NCI-H1105 (cell line): ENCODE measurements around the gene MICOS13.
"Not testable (repeated sequence)": the region's sequence is repeated elsewhere in the genome, so short reads cannot be mapped to it uniquely, and the experiment has no call there.

ENCODE experiments used
- DNase-seq: peaks from one replicate; lab custom pipeline; 2025; lab: John Stamatoyannopoulos, UW

MICOS13 gene, protein sequence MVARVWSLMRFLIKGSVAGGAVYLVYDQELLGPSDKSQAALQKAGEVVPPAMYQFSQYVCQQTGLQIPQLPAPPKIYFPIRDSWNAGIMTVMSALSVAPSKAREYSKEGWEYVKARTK

DNA sequence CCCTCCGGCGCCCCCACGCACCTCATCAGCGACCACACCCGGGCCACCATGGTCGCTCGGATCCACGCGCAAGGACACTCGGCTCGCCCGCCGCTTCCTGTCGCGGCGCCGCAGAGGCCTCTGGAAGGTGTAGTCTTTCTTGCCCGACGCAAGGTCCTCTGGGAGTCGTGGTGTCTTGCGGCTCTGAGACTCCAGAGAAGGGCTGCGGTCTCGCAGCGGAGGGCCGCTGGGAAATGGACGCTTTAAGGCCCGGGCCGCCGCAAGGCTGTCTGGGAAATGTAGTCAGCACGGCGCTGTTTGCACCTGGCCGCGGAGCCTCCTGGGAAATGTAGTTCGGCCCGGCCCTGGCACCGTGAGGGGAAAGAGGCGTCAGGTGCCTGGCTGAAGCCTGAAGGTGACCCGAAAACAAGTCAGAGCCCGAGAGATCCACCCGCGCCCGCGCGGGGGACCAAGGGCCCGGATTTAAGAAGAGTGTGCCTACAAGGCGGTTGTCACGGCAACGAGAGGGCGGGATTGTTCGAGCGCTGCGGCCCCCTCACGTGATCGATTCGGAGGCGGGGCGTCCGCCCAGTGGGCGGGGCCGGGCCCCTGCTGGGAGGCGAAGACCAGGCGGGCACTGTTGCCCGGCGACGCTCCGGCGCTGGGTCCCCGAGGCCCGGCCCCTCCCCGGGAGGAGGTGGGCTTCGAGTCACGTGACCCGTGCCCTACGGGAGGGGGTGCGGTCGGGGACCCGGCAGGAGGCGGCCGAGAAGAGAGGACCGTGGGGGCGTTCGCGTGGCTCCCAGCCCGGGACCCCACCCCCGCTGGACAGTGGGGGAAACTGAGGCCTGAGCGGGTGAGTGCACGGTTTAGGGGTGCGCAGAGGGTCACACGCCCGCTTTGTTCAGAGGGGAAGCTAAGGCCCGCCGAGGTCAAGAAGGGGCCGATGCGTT lies at the start of gene MICOS13, which contains the start of gene HSD11B1L:
Gene MICOS13 (minus strand): TSS at position 80 of the 932 bp plus-strand sequence. CDS start 30 bp downstream, at position 50.
Gene HSD11B1L (plus strand): TSS at position 591 of the 932 bp plus-strand sequence. CDS start 3,806 bp downstream, outside the sequence.
- peak; percentile 96 for DNase-seq

DNA sequence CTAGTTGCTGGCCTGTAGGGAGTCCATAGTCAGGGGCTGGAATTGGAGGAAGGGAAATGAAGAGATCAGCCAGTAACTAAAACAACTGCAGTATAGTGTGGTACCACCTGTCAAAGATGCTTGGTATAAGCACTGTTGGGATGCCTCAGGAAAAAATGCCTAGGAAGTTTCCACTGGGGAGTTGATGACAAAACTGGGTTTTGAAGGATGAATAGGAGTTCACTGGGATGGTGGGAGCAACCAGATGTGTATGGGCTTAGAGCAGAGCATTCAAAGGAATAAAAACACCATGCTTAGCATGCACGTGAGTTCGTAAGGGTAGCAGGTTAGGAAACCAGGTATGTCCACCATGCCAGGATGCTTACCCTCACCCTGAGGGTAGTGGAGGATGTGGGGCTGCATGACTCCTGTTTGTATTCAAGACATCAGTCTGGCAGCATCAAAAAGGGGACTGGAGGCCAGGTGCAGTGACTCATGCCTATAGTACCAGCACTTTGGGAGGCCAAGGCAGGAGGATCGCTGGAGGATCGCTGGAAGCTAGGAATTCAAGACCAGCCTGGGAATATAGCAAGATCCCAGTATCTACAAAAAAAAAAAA lies 47.2 kb upstream of the MICOS13 start:
- DNase-seq, result no peak

DNA sequence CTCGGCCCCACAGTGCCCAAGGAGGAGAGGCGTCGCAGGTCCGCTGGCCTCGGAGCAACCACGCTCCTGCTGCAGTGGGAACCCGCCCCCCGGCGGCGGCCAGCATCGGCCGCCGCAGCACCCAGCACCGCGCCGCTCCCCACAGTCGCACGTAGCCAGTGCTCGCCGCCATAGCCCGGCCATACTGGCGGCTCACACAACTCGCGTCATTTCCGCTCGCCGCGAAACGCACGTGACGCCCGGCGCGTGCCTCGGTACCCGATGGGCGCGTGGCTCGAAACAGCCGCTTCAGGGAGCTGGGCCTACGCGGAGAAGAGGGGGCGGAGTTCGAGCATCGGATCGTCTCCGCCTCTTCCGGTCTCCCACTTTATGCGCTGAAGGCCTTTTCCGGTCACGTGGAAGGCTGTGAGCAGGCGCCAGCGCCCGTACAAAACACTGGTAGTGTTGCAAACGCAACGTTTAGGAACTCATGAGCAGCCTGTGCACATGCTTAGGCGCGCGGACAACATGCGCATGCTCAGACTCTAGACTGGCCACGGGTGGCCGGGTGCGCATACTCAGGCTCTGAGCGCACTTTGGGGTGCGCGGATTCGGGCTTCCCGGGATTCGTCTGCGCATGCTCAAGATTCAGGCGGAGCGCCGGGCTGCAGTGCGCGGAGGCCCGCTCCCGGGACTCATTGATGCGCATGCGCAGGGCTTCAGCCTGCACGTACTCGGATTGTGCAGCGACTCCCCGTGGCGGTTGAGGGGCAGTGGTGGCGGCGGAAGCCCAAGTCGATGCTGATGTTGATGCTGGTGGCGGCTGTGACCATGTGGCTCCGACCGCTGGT lies 39.9 kb upstream of the MICOS13 start, which contains the start of the genes CATSPERD and LONP1:
Gene CATSPERD (plus strand): TSS at position 677 of the 830 bp plus-strand sequence. CDS start 101 bp downstream, at position 778.
Gene LONP1 (minus strand): TSS at position 186 of the 830 bp plus-strand sequence. CDS start 14 bp downstream, at position 172.
- peak; percentile 99 for DNase-seq

DNA sequence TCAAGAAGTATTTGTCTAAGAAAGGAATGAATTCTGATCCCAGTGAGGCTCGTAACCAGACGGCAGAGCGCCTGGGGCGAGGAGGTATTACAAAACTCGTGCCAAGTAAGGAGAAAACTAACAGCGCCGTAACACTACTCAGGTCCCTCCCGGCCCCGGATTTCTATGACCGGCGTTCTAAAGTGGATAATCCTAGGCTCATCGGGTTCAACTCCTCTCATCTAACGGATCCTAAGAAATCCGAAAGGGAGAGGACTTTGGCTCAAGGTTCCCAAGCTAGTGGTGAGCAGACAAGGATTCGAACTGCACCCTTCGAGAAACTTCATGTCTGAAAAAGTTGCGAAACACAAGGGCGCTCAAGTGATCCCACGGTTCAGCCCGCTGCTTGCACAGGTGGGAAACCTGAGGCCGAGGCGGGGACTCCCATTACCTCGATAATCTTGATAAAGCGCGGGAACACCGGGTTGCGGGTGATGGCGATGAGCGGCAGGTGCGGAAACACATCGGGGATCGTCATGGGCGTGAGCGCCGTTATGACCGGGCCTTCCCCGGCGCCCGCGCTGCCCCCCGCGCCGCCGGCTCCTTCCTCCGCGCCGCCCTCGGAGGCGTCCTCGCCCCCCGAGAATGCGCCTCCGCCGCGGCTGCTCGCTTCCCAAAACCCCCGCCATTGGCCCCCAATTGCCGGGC lies 39.1 kb upstream of the MICOS13 start:
- DNase-seq, result no peak

DNA sequence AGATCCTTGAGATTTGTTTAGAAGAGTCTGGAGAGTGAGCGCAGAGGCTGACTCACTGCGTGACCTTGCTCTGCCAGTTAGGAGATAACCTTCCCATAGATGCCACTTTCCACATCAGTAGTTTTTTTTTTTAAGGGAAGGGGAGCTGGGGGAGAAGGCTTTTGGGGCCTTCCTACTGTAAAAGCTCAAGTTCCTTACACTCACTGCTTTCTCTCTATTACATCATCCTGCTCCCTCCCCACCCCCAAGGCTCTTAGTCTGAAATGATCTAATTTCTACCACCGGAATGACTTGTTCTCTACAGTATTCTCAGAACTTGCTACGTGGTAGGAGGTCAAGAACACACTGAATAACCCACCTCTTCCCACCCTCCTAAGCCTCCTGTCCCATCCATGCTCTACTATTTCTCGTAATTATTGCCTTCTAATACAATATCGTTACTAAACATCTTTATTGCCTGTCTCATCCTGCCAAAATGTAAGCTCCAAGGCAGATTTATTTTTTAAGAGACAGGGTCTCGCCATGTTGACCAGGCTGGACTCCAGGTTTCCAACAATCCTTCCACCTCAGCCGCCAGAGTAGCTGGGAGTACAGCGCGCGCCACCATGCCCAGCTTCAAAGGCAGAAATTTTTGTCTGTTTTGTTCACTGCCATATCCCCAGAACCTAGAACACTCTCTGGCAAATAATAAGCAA lies 38.4 kb upstream of the MICOS13 start:
- DNase-seq, result no peak

DNA sequence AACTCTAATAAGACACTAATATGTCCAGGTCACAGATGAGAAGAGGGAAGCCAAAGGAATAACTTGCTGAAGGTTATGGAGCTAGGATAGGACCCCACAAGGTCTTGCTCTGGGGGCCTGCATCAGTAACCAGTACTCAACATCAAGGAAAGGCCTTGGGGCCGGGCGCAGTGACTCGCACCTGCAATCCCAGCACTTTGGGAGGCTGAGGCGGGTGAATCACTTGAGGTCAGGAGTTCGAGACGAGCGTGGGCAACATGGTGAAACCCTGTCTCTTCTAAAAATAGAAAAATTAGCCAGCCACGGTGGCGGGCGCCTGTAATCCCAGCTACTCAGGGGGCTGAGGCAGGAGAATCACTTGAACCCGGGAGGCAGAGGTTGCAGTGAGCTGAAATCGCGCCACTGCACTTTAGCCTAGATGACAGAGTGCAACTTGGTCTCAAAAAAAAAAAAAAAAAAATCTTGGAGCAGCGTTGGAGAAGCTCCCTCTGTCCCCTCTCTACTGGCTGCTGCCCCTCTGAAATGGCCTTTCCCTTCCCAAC lies 37.8 kb upstream of the MICOS13 start:
- DNase-seq, result no peak

DNA sequence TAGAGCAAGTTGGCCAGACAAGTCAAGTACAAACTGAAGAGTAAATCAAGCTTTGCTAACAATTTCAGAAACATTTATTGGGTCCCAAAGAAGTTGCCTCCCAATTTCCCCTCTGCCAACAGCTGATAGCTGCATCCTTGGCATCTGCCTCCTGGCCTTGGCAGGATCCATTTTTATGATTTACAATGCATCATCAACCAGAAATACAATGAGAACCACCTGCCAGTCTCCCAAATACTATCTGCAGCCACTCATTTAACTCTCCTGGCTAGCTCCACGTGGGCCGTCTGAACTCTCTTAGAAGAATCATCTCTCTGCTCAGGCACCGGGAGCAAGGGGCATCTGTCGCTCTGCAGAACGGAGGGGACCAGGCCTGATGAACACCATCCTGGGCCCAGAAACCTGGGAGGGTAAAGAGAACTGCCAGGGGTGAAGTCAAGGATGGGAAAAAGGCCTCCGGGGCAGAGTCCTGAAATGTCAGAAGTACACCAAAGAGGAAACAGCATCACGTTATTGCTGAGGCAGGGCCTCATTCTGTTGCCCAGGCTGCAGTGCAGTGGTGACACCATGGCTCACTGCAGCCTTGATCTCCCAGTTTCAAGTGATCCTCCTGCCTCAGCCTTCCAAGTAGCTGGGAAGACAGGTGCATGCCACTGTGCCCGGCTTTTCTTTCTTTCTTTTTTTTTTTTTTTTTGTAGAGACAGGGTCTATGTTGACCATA lies 37.1 kb upstream of the MICOS13 start:
- DNase-seq, result no peak

DNA sequence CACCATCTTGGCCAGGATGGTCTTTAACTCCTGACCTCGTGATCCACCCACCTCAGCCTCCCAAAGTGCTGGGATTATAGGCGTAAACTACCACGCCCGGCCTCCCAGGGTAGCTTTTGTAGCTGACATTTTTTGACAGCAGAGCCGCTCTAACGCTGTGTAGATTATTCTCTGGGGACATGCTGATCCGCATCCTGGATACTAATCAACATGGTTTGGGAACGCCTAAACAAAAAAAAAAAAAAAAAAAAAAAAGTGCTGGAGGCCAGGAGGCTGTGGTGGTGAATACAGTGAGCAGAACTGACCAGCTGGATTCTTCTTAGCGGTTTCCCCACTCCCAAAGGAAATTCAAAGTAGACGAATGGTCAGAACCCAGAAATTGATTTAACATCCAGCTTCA lies 34.5 kb upstream of the MICOS13 start:
- DNase-seq, result no peak

DNA sequence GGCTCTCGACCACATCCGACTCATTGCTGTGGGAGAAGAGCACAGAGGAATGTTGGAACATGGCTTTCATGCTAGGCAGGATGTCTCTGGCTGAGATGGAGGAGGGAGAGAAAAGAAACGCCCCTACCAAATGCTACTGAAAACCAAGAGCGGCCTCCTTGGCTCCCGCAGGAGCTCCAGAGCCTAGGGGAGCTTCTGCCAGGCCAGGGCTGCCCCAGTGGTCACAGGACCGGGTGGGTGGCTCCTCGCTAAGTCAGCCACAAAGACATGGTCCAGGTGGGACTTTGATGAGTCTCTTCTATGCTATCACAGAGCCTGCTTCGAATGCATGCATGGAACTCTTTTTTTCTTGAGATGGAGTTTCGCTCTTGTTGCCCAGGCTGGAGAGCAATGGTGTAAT lies 32.9 kb upstream of the MICOS13 start:
- no peak for DNase-seq

DNA sequence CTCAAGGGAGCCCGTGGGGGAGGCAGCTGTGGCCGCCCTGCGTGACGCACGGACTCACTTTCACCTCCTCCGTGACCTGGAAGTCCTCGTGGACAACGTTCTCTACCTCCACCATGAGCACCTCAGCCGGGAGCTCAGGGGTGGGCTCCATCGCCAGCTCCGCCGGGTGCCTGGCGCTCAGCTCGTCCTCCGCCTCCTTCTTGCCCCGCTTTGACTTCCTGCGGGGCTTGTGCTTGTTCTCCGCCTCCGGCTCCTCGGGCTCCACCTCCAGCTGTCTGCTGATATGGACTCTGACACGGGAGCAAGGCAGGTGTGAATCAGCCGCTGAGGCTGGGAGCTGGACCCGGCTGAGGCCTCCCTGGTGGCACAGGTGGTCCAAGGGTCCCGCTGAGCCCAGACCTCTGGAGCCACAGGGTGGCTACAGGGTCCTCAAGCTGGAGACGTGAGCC lies 31.4 kb upstream of the MICOS13 start:
- no peak for DNase-seq

DNA sequence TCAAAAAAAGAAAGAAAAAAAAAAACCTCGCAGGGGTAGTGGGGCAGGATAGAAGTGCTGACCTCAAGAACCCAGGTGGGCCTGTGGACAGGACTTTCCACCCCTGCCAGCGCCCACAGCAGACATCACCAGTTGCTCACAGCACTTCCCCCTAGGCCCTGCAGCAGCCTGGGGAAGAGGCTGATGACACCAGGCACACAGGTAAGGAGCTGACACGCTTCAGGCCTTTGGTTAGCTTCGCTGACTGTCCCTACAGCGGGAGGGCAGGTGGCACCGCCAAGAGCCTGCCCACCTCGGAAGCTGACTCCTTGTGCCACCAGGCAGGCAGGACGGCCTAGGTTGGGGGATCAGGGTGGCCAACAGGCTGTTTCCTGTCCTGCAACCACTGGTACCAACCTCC lies 30.7 kb upstream of the MICOS13 start:
- DNase-seq, result no peak

DNA sequence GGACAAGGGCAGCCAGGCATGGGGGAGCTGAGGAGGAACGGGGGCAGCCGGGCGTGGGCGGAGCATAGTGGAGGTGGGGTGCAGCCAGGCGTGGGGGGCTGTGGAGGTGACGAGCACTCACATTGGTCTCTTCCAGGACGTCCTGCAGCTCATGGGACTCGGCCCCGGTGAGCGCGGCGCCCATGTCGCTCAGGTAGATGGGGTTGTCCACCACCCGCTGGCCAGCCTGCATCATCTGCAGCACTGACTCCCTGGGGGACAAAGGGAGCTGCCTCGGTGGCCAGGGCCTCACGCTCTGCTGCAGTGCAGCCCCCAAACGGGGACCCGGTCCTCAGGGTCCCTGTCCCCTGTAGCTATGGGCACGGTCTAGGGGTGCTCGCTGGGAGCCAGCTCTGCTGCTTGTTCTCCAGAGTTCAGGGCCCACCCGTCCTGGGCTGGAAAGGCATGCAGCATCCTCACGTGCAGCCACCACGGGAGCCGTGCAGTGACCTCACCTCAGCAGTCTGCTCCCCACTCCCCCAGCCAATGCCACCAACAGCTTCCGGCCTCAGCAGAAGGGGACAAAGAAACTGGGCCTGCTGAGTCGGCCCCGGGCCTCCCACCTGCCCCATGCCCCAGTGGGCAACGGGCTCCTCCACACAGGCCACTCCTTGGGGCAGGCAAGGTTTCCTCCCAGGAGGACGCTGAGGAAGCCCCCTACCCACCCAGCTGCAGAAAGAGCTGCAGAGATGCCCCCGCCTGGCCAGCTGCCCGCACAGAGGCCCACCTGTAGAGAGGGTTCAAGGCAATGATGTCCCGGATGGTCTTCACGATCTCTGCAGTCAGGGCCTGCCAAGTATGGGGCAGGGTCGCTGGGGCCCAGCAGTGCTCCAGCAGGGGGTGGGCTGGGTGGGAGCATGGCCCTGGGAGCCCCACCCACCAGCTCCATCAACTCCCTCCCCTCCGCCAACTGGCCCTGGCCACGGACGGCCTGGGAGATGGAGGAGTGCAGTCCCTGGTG lies 27.6 kb upstream of the MICOS13 start:
- no peak for DNase-seq

DNA sequence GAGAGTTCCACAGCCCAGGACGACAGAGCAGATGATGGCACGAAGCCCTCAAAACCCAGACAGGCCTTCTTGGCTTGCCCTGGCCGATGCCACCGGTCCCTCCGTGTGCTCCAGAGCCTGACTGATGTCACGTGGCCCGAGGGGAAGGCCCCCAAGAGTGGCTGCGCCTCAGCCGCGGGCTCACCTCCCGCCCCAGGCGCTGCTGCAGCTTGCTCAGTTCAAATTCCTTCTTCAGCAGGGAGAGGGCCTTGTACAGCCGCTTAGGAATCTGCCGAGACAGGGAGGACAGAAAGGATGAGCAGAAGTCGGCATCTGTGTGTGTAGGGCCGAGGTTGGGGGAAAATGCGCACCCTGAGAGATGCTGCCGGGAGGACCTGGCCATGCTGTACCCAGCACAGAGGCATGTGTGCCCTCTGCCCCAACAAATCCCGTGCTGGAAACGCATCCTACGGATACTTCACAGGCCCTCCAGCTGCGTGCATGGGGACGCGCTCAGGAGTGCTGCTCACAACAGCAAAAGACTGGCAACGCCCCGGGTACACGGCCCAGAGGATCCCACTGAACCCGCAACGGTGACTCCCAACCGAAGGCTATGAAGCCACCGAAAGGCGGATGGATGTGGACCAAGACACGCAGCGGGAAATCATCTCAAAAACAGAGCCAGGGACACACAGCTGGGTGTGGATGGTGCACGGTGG lies 26.7 kb upstream of the MICOS13 start:
- DNase-seq, result no peak

DNA sequence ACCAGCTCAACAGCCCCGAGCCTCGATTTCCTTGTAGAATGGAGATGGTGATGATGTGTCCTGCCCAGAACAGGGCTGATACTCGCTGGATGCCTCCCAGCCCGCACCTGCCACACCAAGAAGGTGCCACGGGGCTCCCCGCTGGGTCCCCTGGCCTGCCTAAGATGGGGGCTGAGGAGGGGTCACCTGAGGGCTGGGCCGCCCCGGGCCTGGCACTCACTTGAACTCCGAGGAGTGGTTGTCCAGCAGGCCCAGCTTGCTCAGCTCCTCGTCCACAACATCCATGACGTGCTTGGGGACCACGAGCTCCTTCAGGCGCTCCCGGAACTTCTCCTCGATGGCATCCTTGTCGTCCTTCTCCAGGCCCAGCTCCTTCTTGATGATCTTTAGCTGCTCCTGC lies 25.2 kb upstream of the MICOS13 start:
- no peak for DNase-seq

DNA sequence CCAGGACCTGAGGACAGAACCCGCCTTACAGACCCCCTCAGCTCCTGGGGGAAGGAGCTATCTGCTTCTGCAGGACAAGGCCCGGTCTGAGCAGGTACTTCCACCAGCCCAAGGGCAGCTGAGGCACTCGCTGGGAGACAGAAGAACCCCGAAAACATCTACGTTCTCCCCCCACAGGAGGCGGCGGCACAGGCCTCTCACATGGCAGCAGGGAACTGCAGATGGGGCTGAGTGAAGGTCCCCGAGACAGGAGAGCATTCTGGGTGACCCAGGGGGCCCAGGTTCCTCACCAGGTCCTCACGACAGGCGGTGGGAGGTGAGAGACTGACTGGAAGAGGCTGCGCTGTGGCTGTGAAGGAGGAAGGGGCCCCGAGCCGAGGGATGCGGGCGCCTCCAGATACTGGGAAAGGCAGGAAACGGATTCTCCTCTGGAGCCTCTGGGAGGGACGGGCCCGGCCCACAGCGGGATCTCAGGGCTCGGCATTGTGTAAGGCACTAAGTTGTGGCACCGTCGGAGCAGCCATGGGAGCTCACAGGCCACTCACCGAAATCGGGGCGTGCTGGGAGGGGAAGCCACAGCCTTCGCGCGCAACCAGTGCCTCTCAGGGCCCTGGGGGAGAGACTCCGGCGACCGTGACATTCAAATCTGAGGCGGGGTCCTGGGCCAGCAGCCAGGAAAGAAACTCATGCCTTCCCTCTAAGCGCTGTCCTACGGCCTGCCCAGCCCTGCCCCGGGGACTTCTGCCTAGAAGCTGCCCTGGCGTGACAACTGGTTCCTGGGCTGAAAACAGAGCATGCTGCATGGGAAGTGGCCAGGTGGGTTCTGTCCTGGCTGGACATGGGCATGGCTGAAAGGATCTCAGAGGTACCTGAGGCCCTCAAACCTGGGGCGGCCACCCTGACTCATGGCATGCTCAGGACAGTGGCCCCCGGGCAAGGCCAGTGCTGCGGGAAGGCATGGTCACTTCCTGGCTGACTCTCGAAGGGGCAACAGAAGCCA lies 23.8 kb upstream of the MICOS13 start:
- no peak for DNase-seq

DNA sequence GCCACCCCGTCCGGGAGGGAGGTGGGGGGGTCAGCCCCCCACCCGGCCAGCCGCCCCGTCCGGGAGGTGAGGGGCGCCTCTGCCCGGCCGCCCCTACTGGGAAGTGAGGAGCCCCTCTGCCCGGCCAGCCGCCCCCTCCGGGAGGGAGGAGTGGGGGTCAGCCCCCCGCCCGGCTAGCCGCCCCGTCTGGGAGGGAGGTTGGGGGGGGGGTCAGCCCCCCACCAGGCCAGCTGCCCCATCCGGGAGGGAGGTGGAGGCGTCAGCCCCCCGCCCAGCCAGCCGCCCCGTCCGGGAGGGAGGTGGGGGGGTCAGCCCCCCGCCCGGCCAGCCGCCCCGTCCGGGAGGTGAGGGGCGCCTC lies 21.7 kb upstream of the MICOS13 start:
- not testable (repeated sequence) for DNase-seq
